ENCODE data around the gene GPR108. TPM values are rescaled to one million over a fixed set of nuclear protein-coding genes. Genes with fewer than 3 reads are reported as not detected.

The GPR108 gene
- polyA plus RNA-seq, 1 donor from 2014 or later, result 24.6 TPM

- Histone ChIP-seq H3K4me3 (ENCODE audit: low read length) (no peak overlapping the region), H4K20me1 (ENCODE audit: insufficient read depth) (no peaks in the 10 kb centered on the region), H3K9me2 (ENCODE audit: insufficient read depth, low read length) (no peaks in the 10 kb centered on the region), H3K79me2 (replicated peaks; ENCODE audit: insufficient read depth, low read length) (no peaks in the 10 kb centered on the region), H3K9me3 (ENCODE audit: low read length) (no peaks in the 10 kb centered on the region), H3F3A (ENCODE audit: insufficient read depth, low read length, poor library complexity, severe bottlenecking) (no peaks in the 10 kb centered on the region), H3K4me2 (ENCODE audit: low read length) (no peak overlapping the region), H3K27ac (ENCODE audit: low read length) (no peak overlapping the region), H3K27me3 (ENCODE audit: insufficient read depth, low read depth, low read length) (peaks cover 28% of the 10 kb centered on the region), H3K36me3 (ENCODE audit: insufficient read depth, low read length) (no peaks in the 10 kb centered on the region), H2AFZ (ENCODE audit: low read depth, low read length) (no peak overlapping the region), H3K9ac (ENCODE audit: low read length) (no peak overlapping the region)
- TF ChIP-seq SMC3 (conservative IDR thresholded peaks at IDR 0.05; ENCODE audit: poor library complexity) (no peak), EP300 (conservative IDR thresholded peaks at IDR 0.05; ENCODE audit: poor library complexity, severe bottlenecking) (no peak), POLR2AphosphoS5 (IDR thresholded peaks at IDR 0.05) (no peak), EZH2 (IDR thresholded peaks at IDR 0.05; ENCODE audit: borderline replicate concordance, insufficient read depth, low read length, poor library complexity, severe bottlenecking) (no peak), RAD21 (conservative IDR thresholded peaks at IDR 0.05) (no peak), MXI1 (conservative IDR thresholded peaks at IDR 0.05; ENCODE audit: poor library complexity, severe bottlenecking) (no peak), CTCF (IDR thresholded peaks at IDR 0.05; ENCODE audit: poor library complexity, severe bottlenecking) (no peak), TAF1 (IDR thresholded peaks at IDR 0.05; ENCODE audit: low read depth) (no peak), REST (IDR thresholded peaks at IDR 0.05; ENCODE audit: borderline replicate concordance) (no peak)
These were observed 25.1 kb downstream of the GPR108 start for GRCh38 chr19:6712231-6712630.

GRCh38 chr19:6711605-6712004 lies 25.8 kb downstream of the GPR108 start:
- Histone ChIP-seq H2AFZ (ENCODE audit: low read depth, low read length) (no peak overlapping the region), H4K20me1 (ENCODE audit: insufficient read depth) (no peaks in the 10 kb centered on the region), H3K79me2 (replicated peaks; ENCODE audit: insufficient read depth, low read length) (no peaks in the 10 kb centered on the region), H3K27ac (ENCODE audit: low read length) (no peak overlapping the region), H3K27me3 (ENCODE audit: insufficient read depth, low read depth, low read length) (peaks cover 28% of the 10 kb centered on the region), H3F3A (ENCODE audit: insufficient read depth, low read length, poor library complexity, severe bottlenecking) (no peaks in the 10 kb centered on the region), H3K9me2 (ENCODE audit: insufficient read depth, low read length) (no peaks in the 10 kb centered on the region), H3K9ac (ENCODE audit: low read length) (no peak overlapping the region), H3K36me3 (ENCODE audit: insufficient read depth, low read length) (no peaks in the 10 kb centered on the region), H3K4me2 (ENCODE audit: low read length) (no peak overlapping the region), H3K4me3 (ENCODE audit: low read length) (no peak overlapping the region), H3K9me3 (ENCODE audit: low read length) (no peaks in the 10 kb centered on the region)
- no peak for TF ChIP-seq EP300 (conservative IDR thresholded peaks at IDR 0.05; ENCODE audit: poor library complexity, severe bottlenecking)
- no peak for TF ChIP-seq TAF1 (IDR thresholded peaks at IDR 0.05; ENCODE audit: low read depth)
- TF ChIP-seq MXI1 (conservative IDR thresholded peaks at IDR 0.05; ENCODE audit: poor library complexity, severe bottlenecking), result no peak
- no peak for TF ChIP-seq REST (IDR thresholded peaks at IDR 0.05; ENCODE audit: borderline replicate concordance)
- no peak for TF ChIP-seq EZH2 (IDR thresholded peaks at IDR 0.05; ENCODE audit: borderline replicate concordance, insufficient read depth, low read length, poor library complexity, severe bottlenecking)
- TF ChIP-seq SMC3 (conservative IDR thresholded peaks at IDR 0.05; ENCODE audit: poor library complexity), result no peak
- TF ChIP-seq CTCF (IDR thresholded peaks at IDR 0.05; ENCODE audit: poor library complexity, severe bottlenecking), result no peak
- TF ChIP-seq RAD21 (conservative IDR thresholded peaks at IDR 0.05), result no peak
- TF ChIP-seq POLR2AphosphoS5 (IDR thresholded peaks at IDR 0.05), result no peak
